Activated gamma-delta T cell treated with Interleukin-2 at 50 U/mL for 16 hours (primary cell): ENCODE data around the gene MOB3B.
"Not testable (repeated sequence)": the region's sequence is repeated elsewhere in the genome, so short reads cannot be mapped to it uniquely, and the experiment has no call there.

ENCODE experiments used
- DNase-seq: peaks from one replicate; pipeline ENCODE4 v3.0.0-alpha.2; 2020

The MOB3B gene

GRCh38 chr9:27473111-27473529 lies 56.5 kb downstream of the MOB3B start:
- no peak for DNase-seq

GRCh38 chr9:27472195-27472594 lies 57.4 kb downstream of the MOB3B start:
- DNase-seq, result no peak

GRCh38 chr9:27471789-27472188 lies 57.8 kb downstream of the MOB3B start:
- DNase-seq, result no peak

- DNase-seq, result no peak
Observed at GRCh38 chr9:27471366-27471765, 58.2 kb downstream of the MOB3B start.

- no peak for DNase-seq
Observed at GRCh38 chr9:27470291-27470856, 59.2 kb downstream of the MOB3B start.

GRCh38 chr9:27469550-27469949 lies 60.1 kb downstream of the MOB3B start:
- DNase-seq, result no peak

GRCh38 chr9:27468462-27469110 lies 61.0 kb downstream of the MOB3B start:
- no peak for DNase-seq

- no peak for DNase-seq
Observed at GRCh38 chr9:27468000-27468399, 61.6 kb downstream of the MOB3B start.

- DNase-seq, result no peak
Observed at GRCh38 chr9:27467486-27467885, 62.1 kb downstream of the MOB3B start.

- not testable (repeated sequence) for DNase-seq
Observed at GRCh38 chr9:27466516-27466915, 63.1 kb downstream of the MOB3B start.

GRCh38 chr9:27464950-27465349 lies 64.7 kb downstream of the MOB3B start:
- DNase-seq, result not testable (repeated sequence)

- no peak for DNase-seq
Observed at GRCh38 chr9:27462846-27463245, 66.8 kb downstream of the MOB3B start.

- no peak for DNase-seq
Observed at GRCh38 chr9:27462434-27462833, 67.2 kb downstream of the MOB3B start.

GRCh38 chr9:27460226-27461023 lies 69.2 kb downstream of the MOB3B start:
- DNase-seq, result no peak

GRCh38 chr9:27457445-27457844 lies 72.2 kb downstream of the MOB3B start:
- DNase-seq, result no peak

GRCh38 chr9:27453860-27454553 lies 75.6 kb downstream of the MOB3B start:
- DNase-seq, result no peak

- DNase-seq, result no peak
Observed at GRCh38 chr9:27451207-27451797, 78.3 kb downstream of the MOB3B start.

GRCh38 chr9:27450752-27451151 lies 78.9 kb downstream of the MOB3B start:
- DNase-seq, result no peak

GRCh38 chr9:27448356-27448755 lies 81.3 kb downstream of the MOB3B start:
- not testable (repeated sequence) for DNase-seq

- DNase-seq, result no peak
Observed at GRCh38 chr9:27447031-27447683, 82.5 kb downstream of the MOB3B start.

GRCh38 chr9:27445688-27446087 lies 83.9 kb downstream of the MOB3B start:
- no peak for DNase-seq

- DNase-seq, result no peak
Observed at GRCh38 chr9:27445057-27445595, 84.5 kb downstream of the MOB3B start.
